Measurements from ENCODE around the gene RGS7.

RGS7 gene

GRCh38 chr1:241356519-241357365 is at the start of gene RGS7:
Gene RGS7 (minus strand): TSS chr1:241357205.
- DNase-seq = peak; percentile 80

- no peak for DNase-seq
Observed at GRCh38 chr1:241406421-241406820, 49.4 kb upstream of the RGS7 start.

DNA sequence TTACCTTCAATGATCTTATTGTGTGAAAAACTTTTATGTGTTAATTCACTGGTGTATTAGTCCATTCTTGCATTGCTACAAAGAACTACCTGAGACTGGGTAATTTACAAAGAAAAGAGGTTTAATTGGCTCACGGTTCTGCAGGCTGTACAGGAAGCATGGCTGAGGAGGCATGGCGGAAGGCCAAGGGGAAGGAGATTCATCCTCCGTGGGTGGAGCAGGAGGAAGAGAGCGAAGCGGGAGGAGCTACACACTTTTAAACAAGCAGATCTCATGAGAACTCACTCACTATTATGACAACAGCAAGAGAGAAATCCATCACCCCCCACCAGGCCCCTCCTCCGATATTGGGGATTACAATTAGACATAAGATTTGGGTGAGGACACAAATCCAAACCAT is 44.2 kb upstream of the RGS7 start:
- no peak for DNase-seq

GRCh38 chr1:241396747-241397681 is 40.0 kb upstream of the RGS7 start:
- no peak for DNase-seq

- DNase-seq = no peak
Observed at GRCh38 chr1:241391926-241392710, 35.1 kb upstream of the RGS7 start.

GRCh38 chr1:241390526-241390925 is 33.5 kb upstream of the RGS7 start:
- no peak for DNase-seq

DNA sequence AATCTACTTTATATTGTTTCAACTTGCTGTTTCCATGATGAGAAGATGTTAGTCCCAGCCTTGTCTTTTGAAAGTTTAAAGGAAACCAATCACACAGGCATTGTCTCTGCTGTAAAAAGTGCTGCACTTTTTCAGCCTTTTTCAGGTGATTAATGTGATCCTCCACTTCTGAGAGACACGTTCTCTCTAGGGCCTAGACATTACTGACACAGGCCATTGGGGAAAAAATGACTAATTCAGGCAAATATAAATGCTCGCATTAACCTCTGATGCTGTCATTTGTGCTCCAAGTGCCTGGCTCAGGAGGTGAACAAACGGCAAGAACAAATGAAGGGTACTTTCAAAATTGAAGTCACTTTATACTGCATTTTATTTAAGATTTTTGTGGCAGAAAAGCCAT is 32.4 kb upstream of the RGS7 start:
- DNase-seq = no peak

DNA sequence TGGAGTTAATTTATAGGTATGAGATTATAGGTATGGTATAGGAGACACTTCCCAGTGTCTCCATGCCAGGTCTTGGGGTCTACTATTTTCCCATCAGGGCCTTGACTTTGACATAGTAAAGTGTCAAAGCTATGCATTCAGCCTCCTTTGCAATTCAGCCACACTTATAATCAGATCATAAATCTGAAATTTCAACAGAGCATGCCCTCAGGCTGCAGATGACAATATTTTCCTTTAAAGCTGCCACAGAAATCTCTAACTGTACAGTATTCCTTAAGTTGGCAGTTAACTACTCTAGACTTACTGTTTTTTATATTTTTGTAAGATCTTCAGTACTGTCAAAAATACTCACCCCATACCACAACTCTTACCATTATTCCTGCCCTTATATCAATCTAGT is 30.2 kb upstream of the RGS7 start:
- no peak for DNase-seq

- DNase-seq = no peak
Observed at GRCh38 chr1:241376701-241377100, 19.7 kb upstream of the RGS7 start.

- no peak for DNase-seq
Observed at GRCh38 chr1:241375886-241376285, 18.9 kb upstream of the RGS7 start.

DNA sequence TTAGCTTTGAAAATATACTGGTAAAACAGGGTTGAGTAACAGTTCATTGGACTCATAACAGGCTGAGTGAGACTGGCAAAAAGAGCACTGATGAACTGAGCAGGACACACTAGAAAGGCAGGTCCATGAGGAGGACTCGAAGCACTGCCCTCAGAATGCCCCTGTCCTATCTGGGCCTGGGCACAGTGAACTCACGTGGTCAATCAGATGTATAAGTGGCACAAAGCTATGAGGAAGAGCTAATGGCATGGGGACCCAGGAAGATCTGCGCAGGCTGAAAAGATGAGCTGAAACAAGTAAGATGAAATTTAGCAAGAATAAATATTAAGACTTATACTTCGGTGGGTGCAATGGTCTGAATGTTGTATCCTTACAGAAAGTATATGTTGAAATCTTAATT is 9.2 kb upstream of the RGS7 start:
- no peak for DNase-seq

- DNase-seq = no peak
Observed at GRCh38 chr1:241362350-241362749, 5.3 kb upstream of the RGS7 start.

GRCh38 chr1:241357366-241358340 is 648 bp upstream of the RGS7 start:
- peak; percentile 27 for DNase-seq

GRCh38 chr1:241356187-241356518 is 852 bp downstream of the RGS7 start:
- DNase-seq = no peak

GRCh38 chr1:241355311-241356010 is 1.5 kb downstream of the RGS7 start:
- no peak for DNase-seq

- DNase-seq = no peak
Observed at GRCh38 chr1:241352401-241352800, 4.6 kb downstream of the RGS7 start.

- no peak for DNase-seq
Observed at GRCh38 chr1:241351841-241352240, 5.2 kb downstream of the RGS7 start.

- no peak for DNase-seq
Observed at GRCh38 chr1:241343956-241344355, 13.0 kb downstream of the RGS7 start.

GRCh38 chr1:241336335-241336734 is 20.7 kb downstream of the RGS7 start:
- DNase-seq = no peak

- DNase-seq = no peak
Observed at GRCh38 chr1:241332987-241333386, 24.0 kb downstream of the RGS7 start.

GRCh38 chr1:241332037-241332409 is 25.0 kb downstream of the RGS7 start:
- no peak for DNase-seq
